Heart left ventricle (tissue), 13 donors: ENCODE data around the gene BIN1.

Experiments used
- CTCF ChIP-seq, 12 donors: fragments of 200-600 bp; sonication (generic) in 4 of 12; IDR thresholded peaks; one replicate each; pipeline versions ENCODE4 v1.5.0 to v1.8.0; 2018 to 2022; ENCODE audit warnings: antibody characterized with exemption in 12 of 12, mild to moderate bottlenecking in 5 of 12
- POLR2A ChIP-seq, 2 donors: fragments of 450-650 bp; IDR thresholded peaks; one replicate each; pipeline ENCODE4 v1.6.1; 2017; ENCODE audit warnings: antibody characterized with exemption in 2 of 2, mild to moderate bottlenecking in 2 of 2, moderate library complexity in 2 of 2
- donor health status: ischemic (EF 13 %, LVEDD 7.1; RV severe dilation, severe dysfunction).
- donor health status: DM: no; HTN: yes; CAD: no.
- donor health status: DM: no; HTN: no; CAD: no.
- donor health status: ischemic (EF 25% LVEDD 6.9; RV normal size, moderate dysfunction).
- donor health status: ischemic (EF 25% LVEDD 5.7; RV mildly dilated, moderate dysfunction).
- donor health status: ischemic (EF 35%, LVEDD 5.7; RV mildly dilated, moderate dysfunction).
- donor health status: nonischemic (EF 11% LVEDD 7.7; RV severe dilation, severe dysfunction).
- donor health status: DM: yes; HTN: yes; CAD: no.
- donor health status: PGD.
- donor health status: ischemic (EF 29% LVEDD 5.4; RV normal size, mild dysfunction).
- donor health status: nonischemic (EF 23%, LVEDD 6.1; RV moderate dilation, normal function).

- TF ChIP-seq POLR2A (IDR thresholded peaks at IDR 0.05) (no peak), CTCF (IDR thresholded peaks at IDR 0.05) (no peak)
Measured at GRCh38 chr2:127023504-127023903, 83.5 kb downstream of the BIN1 start.
